Gastroesophageal sphincter (tissue), 3 donors: ENCODE results near the gene CA9.
A peak's percentile ranks its signal among the peaks of the same experiment; 100 is the strongest.

ENCODE experiments used
- CTCF ChIP-seq, 4 experiments: fragments of 200-600 bp in 2 of 4; fragments of 450-650 bp in 2 of 4; sonication (generic) in 1 of 4; IDR thresholded peaks; one replicate each; pipeline ENCODE4 v1.5.1; 2017 to 2019; ENCODE audit warnings: antibody characterized with exemption in 4 of 4, mild to moderate bottlenecking in 2 of 4, moderate library complexity in 2 of 4
- EP300 ChIP-seq: sonication (generic); formaldehyde crosslinking; IDR thresholded peaks from one replicate; pipeline ENCODE4 v1.6.1; 2017; ENCODE audit warnings: antibody characterized with exemption, mild to moderate bottlenecking
- POLR2A ChIP-seq, 2 donors: fragments of 450-650 bp; IDR thresholded peaks; one replicate each; pipeline ENCODE4 v1.6.1; 2017; ENCODE audit warnings: antibody characterized with exemption in 2 of 2, mild to moderate bottlenecking in 2 of 2, moderate library complexity in 1 of 2

GRCh38 chr9:35659340-35659739 lies 14.4 kb upstream of the CA9 start:
- TF ChIP-seq POLR2A (IDR thresholded peaks at IDR 0.05) (peak; percentile 25 to 41), CTCF (IDR thresholded peaks at IDR 0.05) (no peak), EP300 (peak; percentile 64)
